Measurements from ENCODE around the gene FMO1.

The FMO1 gene

GRCh38 chr1:171245458-171246064 lies 2.7 kb upstream of the FMO1 start:
- H3K4me1 ChIP-seq (ENCODE audit: insufficient read depth, low read length), result peaks cover 6% of the 10 kb centered on the region; the same call in 1 of the 2 replicates
- H3K36me3 ChIP-seq (ENCODE audit: insufficient read depth, low read length), result no peaks in the 10 kb centered on the region
- no peak overlapping the region for H3K4me3 ChIP-seq (ENCODE audit: low read length)
- WGBS, result 44% methylated on average over 6 of the region's 6 CpGs
- H3K9me3 ChIP-seq (ENCODE audit: insufficient read depth, low read depth, low read length), result no peaks in the 10 kb centered on the region
- peaks cover 2% of the 10 kb centered on the region; the same call in 1 of the 2 replicates for H3K27me3 ChIP-seq (ENCODE audit: insufficient read depth, low read length)
- H3K27ac ChIP-seq (ENCODE audit: low read depth, low read length), result no peak overlapping the region
- no peak overlapping the region for H3K9ac ChIP-seq (ENCODE audit: low read depth, low read length)

- H3K9ac ChIP-seq (ENCODE audit: low read depth, low read length), result no peak overlapping the region
- no peaks in the 10 kb centered on the region for H3K9me3 ChIP-seq (ENCODE audit: insufficient read depth, low read depth, low read length)
- no peak overlapping the region for H3K4me3 ChIP-seq (ENCODE audit: low read length)
- H3K27me3 ChIP-seq (ENCODE audit: insufficient read depth, low read length), result peaks cover 5% of the 10 kb centered on the region; the same call in 1 of the 2 replicates
- no peaks in the 10 kb centered on the region for H3K36me3 ChIP-seq (ENCODE audit: insufficient read depth, low read length)
- 91% methylated on average over 4 of the region's 4 CpGs for WGBS
- H3K27ac ChIP-seq (ENCODE audit: low read depth, low read length), result no peak overlapping the region
- H3K4me1 ChIP-seq (ENCODE audit: insufficient read depth, low read length), result peaks cover 19% of the 10 kb centered on the region; the same call in 1 of the 2 replicates
These were observed 793 bp upstream of the FMO1 start for GRCh38 chr1:171247501-171247900.

DNA sequence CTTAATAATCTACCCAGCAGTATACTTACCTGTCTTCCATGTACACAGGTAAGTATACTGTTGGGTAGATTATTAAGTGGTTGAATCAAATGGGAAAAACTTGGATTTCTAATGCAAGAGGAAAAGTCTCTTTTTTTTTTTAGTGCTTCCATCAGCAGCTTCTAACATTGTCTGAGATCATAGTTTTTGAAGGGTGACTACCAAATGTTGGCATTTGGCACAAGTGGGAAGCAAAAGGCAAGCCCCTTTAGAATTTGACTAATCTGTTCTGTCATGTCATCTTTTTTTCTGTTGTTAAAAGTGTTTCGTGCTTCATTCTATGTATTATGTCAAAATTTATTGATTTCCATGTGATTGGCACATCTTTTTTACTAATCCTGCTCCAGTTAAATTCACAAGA lies 547 bp downstream of the FMO1 start:
- no peaks in the 10 kb centered on the region for H3K36me3 ChIP-seq (ENCODE audit: insufficient read depth, low read length)
- no CpG with 5 or more reads among the region's 1 CpG for WGBS
- H3K27me3 ChIP-seq (ENCODE audit: insufficient read depth, low read length), result peaks cover 5% of the 10 kb centered on the region; the same call in 1 of the 2 replicates
- H3K4me1 ChIP-seq (ENCODE audit: insufficient read depth, low read length), result peaks cover 20% of the 10 kb centered on the region; the same call in 1 of the 2 replicates
- H3K4me3 ChIP-seq (ENCODE audit: low read length), result no peak overlapping the region
- no peaks in the 10 kb centered on the region for H3K9me3 ChIP-seq (ENCODE audit: insufficient read depth, low read depth, low read length)
- H3K9ac ChIP-seq (ENCODE audit: low read depth, low read length), result no peak overlapping the region
- no peak overlapping the region for H3K27ac ChIP-seq (ENCODE audit: low read depth, low read length)

DNA sequence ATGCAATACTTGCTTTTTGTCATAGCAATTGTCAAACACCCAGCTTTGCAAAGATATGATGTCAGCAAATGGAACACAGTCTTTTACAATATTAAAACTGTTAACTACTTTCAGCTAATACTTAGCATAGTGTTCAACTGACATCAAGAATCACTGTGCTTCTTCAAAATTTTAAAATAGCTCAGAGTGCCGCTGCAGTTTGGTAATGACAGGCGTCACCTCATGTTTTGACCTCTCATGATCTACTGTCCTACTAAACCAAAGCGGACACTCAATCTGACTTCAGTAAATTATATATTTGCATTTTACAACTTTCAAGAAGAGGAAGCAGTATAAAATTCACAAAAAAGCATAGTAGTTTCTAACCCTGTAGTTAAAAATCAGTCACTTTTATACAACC lies 2.0 kb downstream of the FMO1 start:
- Histone ChIP-seq H3K9ac (ENCODE audit: low read depth, low read length) (no peak overlapping the region), H3K27ac (ENCODE audit: low read depth, low read length) (no peak overlapping the region), H3K4me3 (ENCODE audit: low read length) (no peak overlapping the region), H3K4me1 (ENCODE audit: insufficient read depth, low read length) (peaks cover 22% of the 10 kb centered on the region), H3K36me3 (ENCODE audit: insufficient read depth, low read length) (no peaks in the 10 kb centered on the region), H3K9me3 (ENCODE audit: insufficient read depth, low read depth, low read length) (no peaks in the 10 kb centered on the region), H3K27me3 (ENCODE audit: insufficient read depth, low read length) (peaks cover 5% of the 10 kb centered on the region; the same call in 1 of the 2 replicates)
- 93% methylated on average over 3 of the region's 3 CpGs for WGBS

DNA sequence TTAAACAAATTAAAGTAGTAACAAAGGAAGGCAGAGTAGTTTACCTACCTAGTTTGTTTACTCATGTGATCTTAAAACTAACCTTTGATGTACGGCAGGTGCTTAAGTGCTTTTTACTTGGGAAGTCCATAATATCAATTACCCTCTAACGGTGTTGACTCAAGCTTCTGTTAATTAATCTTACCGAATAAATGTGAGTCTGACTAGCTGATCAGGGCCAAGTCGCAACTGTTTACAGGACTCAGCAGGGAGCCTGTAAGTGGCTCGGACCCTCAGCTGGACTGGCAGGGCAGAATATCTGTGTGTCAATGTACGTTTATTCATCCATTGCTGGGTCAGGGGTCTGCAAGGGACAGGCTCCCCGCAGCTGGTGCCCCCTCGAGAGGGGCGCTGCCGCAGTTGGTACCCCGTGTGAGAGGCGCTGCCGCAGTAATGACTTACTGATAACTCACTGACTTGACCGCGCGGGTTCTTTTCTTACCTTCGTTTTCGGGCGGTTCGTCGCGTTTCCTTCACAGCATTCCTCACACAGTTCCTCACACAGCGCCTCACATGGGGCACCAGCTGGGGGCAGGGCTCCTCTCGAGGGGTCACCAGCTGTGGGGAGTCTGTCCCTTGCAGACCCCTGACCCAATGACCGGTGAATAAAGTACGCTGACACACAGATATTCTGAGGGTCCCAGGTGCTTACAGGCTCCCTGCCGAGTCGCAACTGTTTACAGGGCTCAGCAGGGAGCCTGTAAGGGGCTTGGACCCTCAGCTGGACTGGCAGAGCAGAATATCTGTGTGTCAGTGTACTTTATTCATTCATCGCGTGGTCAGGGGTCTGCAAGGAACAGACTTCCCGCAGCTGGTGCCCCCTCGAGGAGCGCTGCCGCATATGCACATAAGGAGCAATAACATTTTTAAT lies 3.0 kb downstream of the FMO1 start:
- H3K4me3 ChIP-seq (ENCODE audit: low read length), result peak overlapping the region; percentile 62
- H3K9ac ChIP-seq (ENCODE audit: low read depth, low read length), result 0 out of 2 replicates have a peak overlapping the region, but pooled peaks have one; percentile 7
- H3K36me3 ChIP-seq (ENCODE audit: insufficient read depth, low read length), result no peaks in the 10 kb centered on the region
- H3K9me3 ChIP-seq (ENCODE audit: insufficient read depth, low read depth, low read length), result no peaks in the 10 kb centered on the region
- H3K27ac ChIP-seq (ENCODE audit: low read depth, low read length), result no peak overlapping the region
- WGBS, result 10% methylated on average over 34 of the region's 34 CpGs
- peaks cover 27% of the 10 kb centered on the region for H3K4me1 ChIP-seq (ENCODE audit: insufficient read depth, low read length)
- peaks cover 5% of the 10 kb centered on the region; the same call in 1 of the 2 replicates for H3K27me3 ChIP-seq (ENCODE audit: insufficient read depth, low read length)

GRCh38 chr1:171251952-171252300 lies 3.6 kb downstream of the FMO1 start:
- Histone ChIP-seq H3K9me3 (ENCODE audit: insufficient read depth, low read depth, low read length) (no peaks in the 10 kb centered on the region), H3K27ac (ENCODE audit: low read depth, low read length) (no peak overlapping the region), H3K36me3 (ENCODE audit: insufficient read depth, low read length) (no peaks in the 10 kb centered on the region), H3K4me3 (ENCODE audit: low read length) (peak overlapping the region; percentile 62), H3K4me1 (ENCODE audit: insufficient read depth, low read length) (peaks cover 27% of the 10 kb centered on the region), H3K27me3 (ENCODE audit: insufficient read depth, low read length) (peaks cover 5% of the 10 kb centered on the region; the same call in 1 of the 2 replicates), H3K9ac (ENCODE audit: low read depth, low read length) (no peak overlapping the region)
- 48% methylated on average over 4 of the region's 6 CpGs for WGBS

- Histone ChIP-seq H3K36me3 (ENCODE audit: insufficient read depth, low read length) (no peaks in the 10 kb centered on the region), H3K27me3 (ENCODE audit: insufficient read depth, low read length) (peaks cover 5% of the 10 kb centered on the region; the same call in 1 of the 2 replicates), H3K27ac (ENCODE audit: low read depth, low read length) (no peak overlapping the region), H3K9ac (ENCODE audit: low read depth, low read length) (no peak overlapping the region), H3K4me1 (ENCODE audit: insufficient read depth, low read length) (peaks cover 27% of the 10 kb centered on the region), H3K4me3 (ENCODE audit: low read length) (no peak overlapping the region), H3K9me3 (ENCODE audit: insufficient read depth, low read depth, low read length) (no peaks in the 10 kb centered on the region)
- 89% methylated on average over 4 of the region's 5 CpGs for WGBS
These were observed 4.2 kb downstream of the FMO1 start for GRCh38 chr1:171252482-171252881.

- H3K27me3 ChIP-seq (ENCODE audit: insufficient read depth, low read length), result peaks cover 5% of the 10 kb centered on the region; the same call in 1 of the 2 replicates
- H3K9ac ChIP-seq (ENCODE audit: low read depth, low read length), result no peak overlapping the region
- peaks cover 47% of the 10 kb centered on the region for H3K4me1 ChIP-seq (ENCODE audit: insufficient read depth, low read length)
- H3K9me3 ChIP-seq (ENCODE audit: insufficient read depth, low read depth, low read length), result no peaks in the 10 kb centered on the region
- no peaks in the 10 kb centered on the region for H3K36me3 ChIP-seq (ENCODE audit: insufficient read depth, low read length)
- 83% methylated on average over 3 of the region's 4 CpGs for WGBS
- H3K4me3 ChIP-seq (ENCODE audit: low read length), result no peak overlapping the region
- no peak overlapping the region for H3K27ac ChIP-seq (ENCODE audit: low read depth, low read length)
These were observed 6.6 kb downstream of the FMO1 start for GRCh38 chr1:171254859-171255258.

DNA sequence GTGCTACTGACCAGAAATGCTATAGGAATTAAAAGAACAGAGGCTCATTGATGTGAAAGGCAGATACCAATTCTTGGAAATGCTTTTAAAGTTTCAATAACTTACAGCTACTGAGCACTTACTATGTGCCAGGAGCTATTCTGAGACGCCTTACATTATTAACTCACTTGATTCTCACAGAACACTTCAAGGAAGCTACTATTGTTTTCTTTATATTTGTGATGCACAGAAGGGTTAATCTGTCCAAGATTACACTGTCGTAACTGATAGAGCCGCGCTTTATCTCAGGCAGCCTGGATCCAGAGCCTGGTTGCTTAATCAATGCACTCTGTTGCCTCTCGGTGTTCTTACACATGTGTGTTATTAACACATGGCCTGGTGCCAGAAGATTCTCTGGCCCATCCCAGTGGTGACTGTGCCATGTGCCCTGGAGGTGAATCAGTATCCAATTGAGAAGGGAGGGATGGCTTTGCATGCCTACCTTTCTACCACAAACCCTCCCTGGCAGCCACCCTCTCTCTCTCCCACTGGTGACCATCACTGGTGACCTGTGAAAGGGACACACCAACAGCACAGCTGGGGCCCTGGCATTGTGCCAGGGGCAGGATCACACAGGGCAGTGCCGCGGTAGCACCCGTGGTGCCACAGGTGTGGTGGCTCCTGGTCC lies 8.8 kb downstream of the FMO1 start:
- Histone ChIP-seq H3K27me3 (ENCODE audit: insufficient read depth, low read length) (0 out of 2 replicates have a peak, but pooled peaks cover 2% of the 10 kb centered on the region), H3K27ac (ENCODE audit: low read depth, low read length) (no peak overlapping the region)
- 93% methylated on average over 8 of the region's 8 CpGs for WGBS

GRCh38 chr1:171257607-171258076 lies 9.3 kb downstream of the FMO1 start:
- Histone ChIP-seq H3K36me3 (ENCODE audit: insufficient read depth, low read length) (no peaks in the 10 kb centered on the region), H3K4me1 (ENCODE audit: insufficient read depth, low read length) (peaks cover 27% of the 10 kb centered on the region), H3K27me3 (ENCODE audit: insufficient read depth, low read length) (no peaks in the 10 kb centered on the region), H3K9me3 (ENCODE audit: insufficient read depth, low read depth, low read length) (no peaks in the 10 kb centered on the region), H3K9ac (ENCODE audit: low read depth, low read length) (no peak overlapping the region), H3K4me3 (ENCODE audit: low read length) (no peak overlapping the region), H3K27ac (ENCODE audit: low read depth, low read length) (no peak overlapping the region)
- WGBS, result 95% methylated on average over 5 of the region's 5 CpGs

More for the DNA sequence above, 8.8 kb downstream of the FMO1 start:
- H3K36me3 ChIP-seq (ENCODE audit: insufficient read depth, low read length), result no peaks in the 10 kb centered on the region
- H3K4me1 ChIP-seq (ENCODE audit: insufficient read depth, low read length), result peaks cover 31% of the 10 kb centered on the region
- H3K4me3 ChIP-seq (ENCODE audit: low read length), result no peak overlapping the region
- no peak overlapping the region for H3K9ac ChIP-seq (ENCODE audit: low read depth, low read length)
- no peaks in the 10 kb centered on the region for H3K9me3 ChIP-seq (ENCODE audit: insufficient read depth, low read depth, low read length)

DNA sequence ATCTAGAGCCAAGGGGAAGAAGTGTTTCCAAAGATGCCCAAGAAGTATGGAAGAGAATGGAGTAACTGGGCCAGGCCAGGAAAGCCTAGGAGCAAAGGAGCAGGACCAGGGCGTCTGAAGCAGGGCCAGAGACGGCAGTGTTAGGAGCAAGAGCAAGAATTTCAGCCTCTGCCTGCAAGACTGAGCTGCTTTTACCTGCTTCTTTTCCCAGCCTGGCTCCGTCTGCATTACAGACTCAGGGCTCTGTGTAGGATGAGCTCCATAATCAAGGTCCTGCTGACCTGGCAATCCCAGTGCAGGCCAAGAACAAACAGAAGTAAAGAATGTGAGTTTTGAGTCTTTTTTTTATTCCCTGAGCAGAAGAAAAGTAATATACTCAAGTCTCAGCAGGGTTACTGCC lies 10.1 kb downstream of the FMO1 start:
- 68% methylated on average over 3 of the region's 3 CpGs for WGBS
- H3K36me3 ChIP-seq (ENCODE audit: insufficient read depth, low read length), result no peaks in the 10 kb centered on the region
- peaks cover 27% of the 10 kb centered on the region for H3K4me1 ChIP-seq (ENCODE audit: insufficient read depth, low read length)
- no peaks in the 10 kb centered on the region for H3K9me3 ChIP-seq (ENCODE audit: insufficient read depth, low read depth, low read length)
- no peaks in the 10 kb centered on the region for H3K27me3 ChIP-seq (ENCODE audit: insufficient read depth, low read length)
- H3K27ac ChIP-seq (ENCODE audit: low read depth, low read length), result peak overlapping the region; percentile 15
- H3K9ac ChIP-seq (ENCODE audit: low read depth, low read length), result no peak overlapping the region
- no peak overlapping the region for H3K4me3 ChIP-seq (ENCODE audit: low read length)
